K562 (cell line): Measurements from ENCODE around the gene IGF2. TPM values are rescaled to one million over a fixed set of nuclear protein-coding genes. Genes with fewer than 3 reads are reported as not detected.

Source experiments
- ATAC-seq: fragments of 200-7000 bp; cut with Tn5 transposase; 3 replicates; pipeline ENCODE4 v1.9.1; 2020; ENCODE audit warnings: moderate library complexity
- BruUV-seq: library from RNA; stranded (reverse); fragments of 400-500 nt; replicated peaks from 2 replicates; lab custom pipeline; 2021; lab: Mats Ljungman, UMichigan
- CTCF ChIA-PET: fragments of 300-600 bp; formaldehyde crosslinking; extraction: SDS; loops from one replicate; lab custom pipeline; 2021; ENCODE audit warnings: low intra/inter-chr PET ratio; lab: Yijun Ruan, JAX
- POLR2A ChIA-PET: fragments of 300-600, 350-650 bp; sonication (Branson Sonifier 250); formaldehyde crosslinking; extraction: SDS; loops from one replicate; lab custom pipeline; 2021; ENCODE audit warnings: antibody characterized with exemption, inconsistent platforms; lab: Yijun Ruan, JAX
- DNase-seq, 4 experiments: peaks; one replicate each; pipeline versions ENCODE4 v3.0.0 to v3.0.0-alpha.2; 2011 to 2018; ENCODE audit warnings: low spot score in 3 of 4, mixed read lengths in 3 of 4; ENCODE audit errors: extremely low read depth in 1 of 4
- FAIRE-seq: peaks from 2 replicates; lab custom pipeline; 2011; peaks lifted over from hg19 to GRCh38; lab: Jason Lieb, UNC
- H2AFZ ChIP-seq: 2 replicates; pipeline ENCODE4 v1.6.0; 2011; ENCODE audit warnings: low read depth, low read length, control low read depth, inconsistent platforms
- H3K27ac ChIP-seq: fragments of 200-600 bp; 3 replicates; pipeline ENCODE4 v1.8.0; 2011; ENCODE audit warnings: low read depth, mild to moderate bottlenecking, control low read depth, inconsistent platforms, low read length, moderate library complexity, mixed read lengths; ENCODE audit errors: extremely low read depth
- H3K27me3 ChIP-seq, 2 experiments: fragments of 300-600 bp in 1 of 2; 2 replicates in 1 of 2; 3 replicates in 1 of 2; pipeline versions ENCODE4 v1.6.0 to v1.8.0; 2011; ENCODE audit warnings: inconsistent platforms in 2 of 2, low read length in 2 of 2, mild to moderate bottlenecking in 1 of 2, mixed read lengths in 1 of 2, moderate library complexity in 1 of 2; ENCODE audit not compliant: control insufficient read depth in 2 of 2, insufficient read depth in 2 of 2
- H3K36me3 ChIP-seq: fragments of 300-600 bp; 3 replicates; pipeline ENCODE4 v1.8.0; 2011; ENCODE audit warnings: mild to moderate bottlenecking, low read length, inconsistent platforms; ENCODE audit not compliant: control insufficient read depth, insufficient read depth
- H3K4me1 ChIP-seq, 2 experiments: fragments of 200-600 bp in 1 of 2; replicated peaks in 1 of 2; 2 replicates in 1 of 2; 3 replicates in 1 of 2; pipeline versions ENCODE4 v1.5.1 to v1.8.0; 2011; ENCODE audit warnings: inconsistent platforms in 2 of 2, low read length in 2 of 2, mild to moderate bottlenecking in 1 of 2, mixed read lengths in 1 of 2, moderate library complexity in 1 of 2; ENCODE audit not compliant: control insufficient read depth in 2 of 2, insufficient read depth in 2 of 2
- H3K4me2 ChIP-seq: 2 replicates; pipeline ENCODE4 v1.6.1; 2011; ENCODE audit warnings: low read length, control low read depth, inconsistent platforms, mixed read lengths; ENCODE audit not compliant: insufficient read depth
- H3K4me3 ChIP-seq: fragments of 200-600 bp; sonication (generic), shearing (Covaris generic); 2 replicates; pipeline ENCODE4 v1.5.1; 2016; ENCODE audit warnings: control low read depth, inconsistent platforms
- H3K79me2 ChIP-seq: fragments of 200-600 bp; 3 replicates; pipeline ENCODE4 v1.8.0; 2011; ENCODE audit warnings: low read length, inconsistent platforms; ENCODE audit not compliant: control insufficient read depth, insufficient read depth
- H3K9ac ChIP-seq, 2 experiments: 2 replicates each; pipeline versions ENCODE4 v1.6.0 to v1.6.1; 2011; ENCODE audit warnings: low read depth in 2 of 2, low read length in 2 of 2, control low read depth in 1 of 2, inconsistent platforms in 1 of 2, mild to moderate bottlenecking in 1 of 2, mixed read lengths in 1 of 2; ENCODE audit not compliant: insufficient read depth in 1 of 2
- H3K9me1 ChIP-seq: one replicate; pipeline ENCODE4 v1.6.0; 2011; ENCODE audit warnings: inconsistent platforms, mild to moderate bottlenecking, low read length, moderate library complexity; ENCODE audit not compliant: control insufficient read depth, insufficient read depth
- H3K9me3 ChIP-seq: replicated peaks from 2 replicates; pipeline ENCODE4 v1.5.1; 2011; ENCODE audit warnings: low read depth, low read length, inconsistent platforms; ENCODE audit not compliant: control insufficient read depth, insufficient read depth
- H4K20me1 ChIP-seq: replicated peaks from 2 replicates; pipeline ENCODE4 v1.6.1; 2011; ENCODE audit warnings: low read length, inconsistent platforms, mixed read lengths; ENCODE audit not compliant: control insufficient read depth, insufficient read depth
- CCAR2 ChIP-seq: fragments of 200-400 bp; formaldehyde crosslinking; IDR thresholded peaks from 2 replicates; pipeline ENCODE4 v1.6.1; 2017; ENCODE audit warnings: mild to moderate bottlenecking, low read depth, low read length
- MAFK ChIP-seq: IDR thresholded peaks from 2 replicates; pipeline ENCODE4 v1.6.1; 2011; ENCODE audit warnings: low read length, improper control_type of control experiment
- WGBS: fragments of 100-300 bp; shearing (Covaris generic); methylation state at CpG from one replicate; pipeline ENCODE4 v1.1.6; 2016; ENCODE audit warnings: low coverage, mixed read lengths; ENCODE audit not compliant: insufficient coverage; ENCODE audit errors: missing lambda C conversion rate; 5-methylcytosine and 5-hydroxymethylcytosine counted together
- in situ Hi-C: fragments of 300-500 bp; cut with MboI; formaldehyde crosslinking; loops from 4 replicates; pipeline ENCODE4 v1.15.0; 2018; ENCODE audit warnings: inconsistent platforms, mixed read lengths
- intact Hi-C: fragments of 100-400 bp; cut with micrococcal nuclease; formaldehyde crosslinking; loops from 2 replicates; pipeline ENCODE4 v1.14.2; 2022
- polyA plus RNA-seq, 8 experiments: library from polyadenylated mRNA; depleted of rRNA in 4 of 8; stranded (reverse) in 5 of 8; unstranded in 3 of 8; fragments of >200 nt; fragmentation: Nextera tagmentation in 2 of 8; fragmentation: Illumina TruSeq in 1 of 8; extraction: Ambion mirVana in 2 of 8; extraction: Trizol in 1 of 8; gene quantifications; 2 replicates each; pipeline versions ENCODE4 v1.2.1 to v1.2.3, GENCODE V29; 2011 to 2014; ENCODE audit warnings: inconsistent platforms in 1 of 8, missing spikeins in 1 of 8
- total RNA-seq, 7 experiments: library from RNA; depleted of rRNA in 6 of 7; stranded (reverse); fragments of >200 nt in 6 of 7; fragmentation: Illumina TruSeq in 2 of 7; extraction: Trizol in 2 of 7; gene quantifications; 2 replicates each; pipeline versions ENCODE4 v1.2.1 to v1.2.3, GENCODE V29; 2011 to 2021; ENCODE audit warnings: low replicate concordance in 1 of 7

IGF2 gene
- total and polyA plus RNA-seq, 9 of the 15 experiments (the other 6 are each of a cell fraction or from before 2014, with no cell fraction given) = 0.16 TPM; not detected in 8

DNA sequence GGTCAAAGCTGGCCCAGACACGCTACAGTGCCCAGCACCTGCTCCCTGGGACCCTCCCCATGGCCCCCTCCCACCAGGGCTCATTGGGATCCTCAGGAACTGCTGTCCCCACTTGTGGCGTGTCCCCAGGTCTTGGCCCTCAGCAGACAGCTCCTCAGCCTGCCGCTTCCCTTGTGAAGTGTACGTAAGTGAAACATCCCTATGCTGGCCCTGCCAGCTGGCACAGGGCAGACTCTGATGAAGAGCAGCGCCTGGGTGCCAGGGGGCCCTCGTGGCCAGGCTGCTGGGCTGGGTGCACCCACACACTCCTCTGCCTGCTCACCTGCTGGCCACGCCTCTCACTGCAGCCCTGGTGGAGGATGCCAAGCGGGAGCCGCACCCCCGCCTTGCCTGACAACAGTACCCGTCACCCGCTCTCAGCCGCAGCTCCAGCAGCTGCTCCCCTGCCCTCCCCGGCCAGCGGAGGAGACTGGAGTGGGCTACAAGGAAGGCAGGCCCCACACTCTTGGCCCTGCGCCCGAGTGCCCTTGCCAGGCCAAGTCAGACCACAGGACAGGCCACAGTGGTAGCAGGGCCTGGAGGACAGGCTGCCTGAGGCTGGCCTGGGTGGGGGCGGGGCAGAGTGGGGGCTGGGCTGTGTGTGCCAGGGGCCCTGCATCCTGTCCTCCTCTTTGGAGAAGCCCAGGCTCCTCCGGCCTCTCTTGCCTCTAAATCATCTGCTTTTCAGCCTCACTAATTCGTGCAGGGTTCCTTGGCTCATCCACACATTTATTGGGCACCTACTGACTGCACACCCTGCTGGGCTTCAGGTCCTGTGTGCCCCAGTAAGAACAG, 39.5 kb downstream of the IGF2 start:
- Histone ChIP-seq H3K4me1 (peaks cover 0 to 22% of the 10 kb centered on the region in 2 experiments; a peak in 1 of 5 replicates), H3K4me3 (no peak overlapping the region), H3K4me2 (no peak overlapping the region), H3K27me3 (peaks cover 7 to 46% of the 10 kb centered on the region in 2 experiments; a peak in 4 of 5 replicates), H3K9me1 (no peaks in the 10 kb centered on the region), H3K36me3 (no peaks in the 10 kb centered on the region), H3K9me3 (no peaks in the 10 kb centered on the region), H2AFZ (no peak overlapping the region), H4K20me1 (peaks cover 17% of the 10 kb centered on the region; the same call in 1 of the 2 replicates), H3K27ac (no peak overlapping the region), H3K9ac (no peak overlapping the region), H3K79me2 (no peaks in the 10 kb centered on the region)
- intact Hi-C loops (no loop called here), in situ Hi-C loops (no loop called here)
- FAIRE-seq = no peak
- no peak for ATAC-seq
- ChIA-PET CTCF (no interaction called here), POLR2A (interaction anchor here (0.6 kb wide), 3 partner anchors 10 to 77 kb away, joined by 3 read pairs; no protein-coding TSS in a partner anchor)
- no TSS peak for BruUV-seq
- DNase-seq = no peak
- 3% methylated on average over 19 of the region's 20 CpGs for WGBS
- TF ChIP-seq MAFK = no peak
- TF ChIP-seq CCAR2 = no peak
